ENCODE results near the gene NCOA6. TPM values are rescaled to one million over a fixed set of nuclear protein-coding genes. Genes with fewer than 3 reads are reported as not detected.

Gene NCOA6
- total RNA-seq, 2 experiments from 2014 or later: 14.6 to 16.3 TPM

- CTCF ChIA-PET: interaction anchor here (0.9 kb wide), 1 partner anchor 462 kb away, joined by 3 read pairs; no protein-coding TSS in a partner anchor
- no peaks in the 10 kb centered on the region for H3K9me3 ChIP-seq (ENCODE audit: control insufficient read depth in 1 of 2, insufficient read depth in 1 of 2, low read length in 2 of 2)
- no peak for TF ChIP-seq CTCF (IDR thresholded peaks at IDR 0.05)
- Mint-ChIP-seq H3K36me3 (ENCODE audit: low read depth) (peaks cover 59% of the 10 kb centered on the region), H3K9me3 (no peaks in the 10 kb centered on the region), H3K4me1 (ENCODE audit: low read depth) (no peaks in the 10 kb centered on the region), H3K27me3 (no peaks in the 10 kb centered on the region), H3K4me3 (no peak overlapping the region), H3K27ac (no peak overlapping the region)
- no peaks in the 10 kb centered on the region for H3K4me1 ChIP-seq (ENCODE audit: insufficient read depth, low read length)
- H3K27me3 ChIP-seq (ENCODE audit: control insufficient read depth in 1 of 2, insufficient read depth in 2 of 2, low read length in 2 of 2): no peaks in the 10 kb centered on the region
- H3K4me3 ChIP-seq (ENCODE audit: low read length): no peak overlapping the region
- intact Hi-C loops (cut with DNase I, micrococcal nuclease): loop anchor here in 1 of 2 experiments (5.0 kb wide), 1 partner anchor 237 kb away; no protein-coding TSS in a partner anchor
- peaks cover 39% of the 10 kb centered on the region for H3K36me3 ChIP-seq (ENCODE audit: insufficient read depth, low read length)
- ATAC-seq (ENCODE audit: poor library complexity) (no peak), DNase-seq (no peak)
- POLR2A ChIA-PET: no interaction called here
- H3K27ac ChIP-seq (ENCODE audit: low read depth in 1 of 2, low read length in 2 of 2): no peak overlapping the region
Observed at GRCh38 chr20:34774449-34774848, 51.0 kb downstream of the NCOA6 start.

- Histone ChIP-seq H3K4me1 (ENCODE audit: insufficient read depth, low read length) (no peaks in the 10 kb centered on the region), H3K9me3 (ENCODE audit: control insufficient read depth in 1 of 2, insufficient read depth in 1 of 2, low read length in 2 of 2) (no peaks in the 10 kb centered on the region), H3K27me3 (ENCODE audit: control insufficient read depth in 1 of 2, insufficient read depth in 2 of 2, low read length in 2 of 2) (no peaks in the 10 kb centered on the region), H3K27ac (ENCODE audit: low read depth in 1 of 2, low read length in 2 of 2) (no peak overlapping the region), H3K36me3 (ENCODE audit: insufficient read depth, low read length) (peaks cover 43% of the 10 kb centered on the region), H3K4me3 (ENCODE audit: low read length) (no peak overlapping the region)
- TF ChIP-seq CTCF (IDR thresholded peaks at IDR 0.05): no peak
- H3K9me3 Mint-ChIP-seq: no peaks in the 10 kb centered on the region
- DNase-seq: no peak
- H3K27ac Mint-ChIP-seq: no peak overlapping the region
- CTCF ChIA-PET: no interaction called here
- no peaks in the 10 kb centered on the region for H3K27me3 Mint-ChIP-seq
- intact Hi-C loops (cut with DNase I, micrococcal nuclease): loop anchor here in 1 of 2 experiments (5.0 kb wide), 1 partner anchor 236 kb away; no protein-coding TSS in a partner anchor
- no peak overlapping the region for H3K4me3 Mint-ChIP-seq
- H3K36me3 Mint-ChIP-seq (ENCODE audit: low read depth): peaks cover 64% of the 10 kb centered on the region
- no peak for ATAC-seq (ENCODE audit: poor library complexity)
- POLR2A ChIA-PET: no interaction called here
- no peaks in the 10 kb centered on the region for H3K4me1 Mint-ChIP-seq (ENCODE audit: low read depth)
Observed at GRCh38 chr20:34773726-34774125, 51.7 kb downstream of the NCOA6 start.

GRCh38 chr20:34772437-34772836 is 53.0 kb downstream of the NCOA6 start:
- Mint-ChIP-seq H3K4me3 (no peak overlapping the region), H3K36me3 (ENCODE audit: low read depth) (peaks cover 76% of the 10 kb centered on the region), H3K27me3 (no peaks in the 10 kb centered on the region), H3K27ac (no peak overlapping the region), H3K4me1 (ENCODE audit: low read depth) (no peaks in the 10 kb centered on the region), H3K9me3 (no peaks in the 10 kb centered on the region)
- no peaks in the 10 kb centered on the region for H3K4me1 ChIP-seq (ENCODE audit: insufficient read depth, low read length)
- TF ChIP-seq CTCF (IDR thresholded peaks at IDR 0.05): no peak
- ChIA-PET POLR2A (no interaction called here), CTCF (interaction anchor here (0.8 to 5.5 kb wide), 2 partner anchors 268 to 460 kb away, joined by 6 to 73 read pairs; no protein-coding TSS in a partner anchor)
- H3K4me3 ChIP-seq (ENCODE audit: low read length): no peak overlapping the region
- ATAC-seq (ENCODE audit: poor library complexity) (no peak), DNase-seq (no peak)
- H3K27ac ChIP-seq (ENCODE audit: low read depth in 1 of 2, low read length in 2 of 2): no peak overlapping the region
- H3K27me3 ChIP-seq (ENCODE audit: control insufficient read depth in 1 of 2, insufficient read depth in 2 of 2, low read length in 2 of 2): no peaks in the 10 kb centered on the region
- no peaks in the 10 kb centered on the region for H3K9me3 ChIP-seq (ENCODE audit: control insufficient read depth in 1 of 2, insufficient read depth in 1 of 2, low read length in 2 of 2)
- peaks cover 55% of the 10 kb centered on the region for H3K36me3 ChIP-seq (ENCODE audit: insufficient read depth, low read length)
- intact Hi-C loops (cut with DNase I, micrococcal nuclease): loop anchor here in 1 of 2 experiments (5.0 kb wide), 1 partner anchor 235 kb away; no protein-coding TSS in a partner anchor

Measured in CD4-positive, alpha-beta T cell (primary cell).